ENCODE results near the gene CCDC154.

Gene CCDC154

GRCh38 chr16:1438229-1439057, 5.9 kb downstream of the CCDC154 start:
- DNase-seq (ENCODE audit: low spot score): no peak

DNA sequence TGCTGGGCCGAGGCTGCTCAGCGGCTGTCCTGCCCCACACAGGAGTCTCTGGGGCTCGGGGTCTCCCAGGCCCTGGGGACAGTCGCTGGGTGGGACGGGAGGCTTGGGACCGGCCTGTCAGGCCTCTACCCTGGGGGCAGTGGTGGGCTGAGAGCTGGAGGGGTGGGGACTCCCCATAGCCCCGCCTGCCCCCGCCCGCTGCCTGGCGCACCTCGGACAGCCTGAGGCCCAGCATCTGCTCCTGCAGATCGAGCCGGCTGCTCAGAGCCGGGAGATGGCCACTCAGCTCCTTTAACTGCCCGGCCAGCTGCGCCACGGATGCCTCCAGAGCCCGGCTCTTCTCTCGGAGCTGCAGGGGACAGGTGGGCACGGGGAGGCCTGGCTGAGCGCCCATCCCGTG, 6.8 kb downstream of the CCDC154 start:
- no peak for DNase-seq (ENCODE audit: low spot score)

DNA sequence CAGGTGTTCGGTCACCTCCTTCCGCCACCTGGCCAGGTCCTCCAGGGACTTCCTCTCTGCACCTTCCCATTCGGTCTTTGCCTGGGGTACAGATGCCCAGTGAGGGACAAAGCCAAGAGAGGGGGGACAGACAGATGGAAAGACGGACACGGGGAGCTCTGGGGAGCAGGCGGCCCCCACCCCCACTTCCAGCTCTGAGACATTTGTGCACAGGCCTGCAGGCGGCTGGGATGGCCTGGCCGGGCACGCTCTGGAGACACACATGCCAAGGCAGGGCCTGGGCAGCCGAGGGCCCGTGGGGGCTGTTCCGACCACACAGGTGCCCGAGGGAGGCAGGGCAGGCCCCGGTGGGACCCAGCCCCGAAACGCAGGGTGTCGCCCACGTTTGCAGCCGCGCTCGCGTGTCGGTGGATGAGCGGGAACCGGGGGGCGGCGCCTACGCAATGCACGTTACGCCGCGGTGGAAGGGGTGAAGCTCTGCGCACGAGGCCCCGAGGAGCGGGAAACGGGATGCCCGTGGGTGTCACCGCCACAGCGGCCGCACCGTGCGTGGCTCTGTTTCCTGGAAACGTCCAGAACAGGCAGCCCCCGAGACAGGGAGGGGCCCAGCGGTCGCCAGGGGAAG, 7.5 kb downstream of the CCDC154 start:
- no peak for DNase-seq (ENCODE audit: low spot score)

DNA sequence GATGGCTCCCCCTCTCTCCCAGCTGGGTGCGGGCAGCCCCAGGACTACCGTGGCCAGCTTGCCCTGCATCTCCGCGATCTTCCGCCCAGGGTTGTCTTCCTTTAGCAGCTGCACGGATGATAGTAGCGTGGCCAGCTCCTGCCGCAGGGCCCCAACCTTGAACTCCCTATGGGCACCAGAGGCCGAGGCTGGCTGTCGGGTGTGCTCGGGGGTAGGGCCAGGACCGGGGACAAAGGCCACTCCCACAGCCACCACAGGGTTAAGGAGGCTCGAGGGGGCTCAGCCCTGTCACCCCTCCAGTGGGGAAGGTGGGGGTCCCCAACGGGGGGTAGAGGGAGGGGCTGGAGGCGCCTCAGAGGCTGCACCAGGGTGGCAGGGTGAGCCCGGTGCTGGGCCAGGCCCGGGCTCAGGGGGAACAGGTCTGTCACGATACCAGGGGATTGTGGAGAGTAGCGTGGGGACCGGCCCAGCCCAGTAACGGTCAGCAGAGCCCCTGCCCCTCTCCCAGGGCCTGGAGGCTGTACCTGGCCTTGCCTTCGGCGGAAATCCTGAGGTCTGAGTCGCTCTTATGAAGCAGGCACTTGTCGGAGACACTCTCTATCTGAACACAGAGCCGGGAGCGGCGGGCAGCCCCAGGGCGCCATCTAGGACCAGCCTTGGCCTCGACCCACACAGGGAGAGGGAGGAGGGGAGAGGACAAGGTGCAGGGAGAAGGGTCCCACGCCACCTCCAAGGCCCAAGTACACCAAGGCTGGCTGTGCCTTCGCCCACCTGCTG, 8.2 kb downstream of the CCDC154 start:
- no peak for DNase-seq (ENCODE audit: low spot score)

DNA sequence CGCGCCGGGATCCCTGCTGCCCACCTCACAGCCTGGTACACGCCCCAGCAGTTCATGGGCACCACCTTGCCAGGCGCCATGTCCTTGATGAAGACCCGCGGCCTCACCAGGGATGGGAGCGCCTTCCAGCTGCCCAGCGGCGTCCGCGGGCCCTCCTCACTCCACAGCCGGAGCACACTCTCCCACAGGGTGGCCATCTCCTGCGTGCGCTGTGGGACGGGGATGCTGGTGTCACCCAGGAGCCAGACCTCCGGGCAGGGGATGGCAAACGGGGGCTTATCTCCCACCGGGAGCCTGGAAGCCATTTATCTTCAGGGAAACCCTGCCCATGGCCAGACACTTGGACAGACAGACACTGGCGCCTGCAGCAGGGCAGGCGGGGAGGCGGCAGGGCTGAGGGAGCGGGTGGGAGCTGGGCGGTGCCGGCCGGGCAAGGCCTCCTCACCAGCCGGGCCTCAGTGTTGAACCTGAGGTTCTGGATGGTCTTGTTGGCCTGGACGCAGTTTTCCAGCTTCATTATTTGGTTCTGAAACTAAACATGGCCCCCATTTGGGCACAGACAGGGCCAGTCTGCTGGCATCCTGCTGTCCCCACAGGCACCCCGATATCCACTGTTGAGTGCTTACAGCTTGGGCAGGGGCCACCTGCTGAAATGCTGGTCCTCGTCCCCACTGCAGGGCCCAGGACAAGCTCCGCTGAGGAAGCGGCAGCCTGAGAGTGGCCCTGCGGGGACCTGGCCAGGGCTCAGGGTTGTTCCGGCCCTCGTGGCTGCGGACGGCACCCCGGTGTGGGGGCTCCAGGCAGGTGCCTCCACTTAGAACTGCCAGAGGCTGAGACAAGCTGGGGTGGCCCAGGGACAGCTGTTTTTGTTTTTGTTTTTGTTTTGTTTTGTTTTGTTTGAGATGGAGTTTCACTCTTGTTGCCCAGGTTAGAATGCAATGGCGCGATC, 9.4 kb downstream of the CCDC154 start:
- DNase-seq (ENCODE audit: low spot score): no peak

DNA sequence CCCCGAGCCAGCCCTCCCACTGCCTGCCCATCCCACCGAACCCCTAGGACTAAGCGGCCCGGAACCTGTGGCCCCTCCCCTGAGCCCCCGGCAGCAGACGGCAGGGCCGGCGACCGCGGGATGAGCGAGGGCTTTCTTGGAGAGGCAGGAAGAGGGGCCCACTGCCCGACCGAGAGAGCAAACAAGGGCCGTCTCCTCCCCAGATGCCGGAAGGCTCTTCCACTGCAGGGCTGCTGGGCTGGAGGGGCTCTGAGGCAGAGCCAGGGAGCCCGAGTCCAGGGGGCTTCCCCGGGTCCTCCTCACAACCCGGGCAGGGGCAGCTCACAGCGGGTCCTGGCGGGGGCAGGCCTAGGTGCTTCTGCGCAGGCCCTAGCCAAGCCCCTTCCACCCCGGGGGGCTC, 10.6 kb downstream of the CCDC154 start:
- DNase-seq (ENCODE audit: low spot score): no peak

- DNase-seq (ENCODE audit: low spot score): no peak
Observed at GRCh38 chr16:1433263-1433560, 11.1 kb downstream of the CCDC154 start.

GRCh38 chr16:1432388-1433262, 11.7 kb downstream of the CCDC154 start:
- no peak for DNase-seq (ENCODE audit: low spot score)

DNA sequence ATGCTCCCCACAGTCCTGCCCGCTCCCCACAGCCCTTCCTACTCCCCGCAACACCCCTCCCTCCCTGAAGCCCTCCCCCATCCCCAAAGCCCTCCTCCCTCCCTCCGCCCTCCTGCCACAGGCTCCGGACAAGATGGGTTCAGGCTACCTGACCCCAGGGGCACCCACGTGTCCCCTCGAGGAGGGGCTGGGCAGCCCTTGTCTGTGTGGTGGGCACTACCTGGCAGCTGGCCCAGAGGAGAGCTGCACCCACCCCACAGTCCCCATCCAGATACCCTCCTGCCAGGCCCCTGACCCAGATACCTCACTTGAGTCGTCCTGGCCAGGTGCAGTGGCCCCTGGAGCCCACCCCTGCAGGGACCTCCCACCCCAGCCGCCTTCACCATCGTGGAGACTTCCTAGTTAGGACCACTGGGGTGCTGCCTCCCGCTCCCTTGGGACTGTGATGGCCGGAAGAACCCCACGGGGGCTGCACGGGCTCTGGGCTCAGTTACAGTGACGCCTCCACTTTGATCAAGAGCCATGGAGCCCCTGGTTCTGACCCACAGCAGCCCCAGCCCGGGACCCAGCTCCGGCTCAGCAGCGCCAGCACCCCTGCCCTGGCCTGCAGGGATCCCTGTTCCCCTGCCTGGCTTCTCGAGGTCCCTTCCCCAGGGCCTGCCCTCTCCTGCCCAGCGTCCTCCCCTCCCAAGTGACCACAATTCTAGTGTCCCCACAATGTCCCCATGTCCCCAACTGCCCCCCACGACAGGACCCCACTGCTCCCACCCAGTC, 12.7 kb downstream of the CCDC154 start:
- no peak for DNase-seq (ENCODE audit: low spot score)

GRCh38 chr16:1430759-1431496, 13.4 kb downstream of the CCDC154 start, which contains the start of gene PERCC1:
TSS of gene PERCC1 (plus strand) at chr16:1431078. CDS start at chr16:1432594, 1,516 bp downstream.
- no peak for DNase-seq (ENCODE audit: low spot score)

GRCh38 chr16:1430214-1430758, 14.1 kb downstream of the CCDC154 start:
- no peak for DNase-seq (ENCODE audit: low spot score)

- no peak for DNase-seq (ENCODE audit: low spot score)
Observed at GRCh38 chr16:1429631-1430030, 14.7 kb downstream of the CCDC154 start.

GRCh38 chr16:1429012-1429411, 15.3 kb downstream of the CCDC154 start:
- no peak for DNase-seq (ENCODE audit: low spot score)

GRCh38 chr16:1428511-1428910, 15.8 kb downstream of the CCDC154 start:
- DNase-seq (ENCODE audit: low spot score): peak; percentile 72

DNA sequence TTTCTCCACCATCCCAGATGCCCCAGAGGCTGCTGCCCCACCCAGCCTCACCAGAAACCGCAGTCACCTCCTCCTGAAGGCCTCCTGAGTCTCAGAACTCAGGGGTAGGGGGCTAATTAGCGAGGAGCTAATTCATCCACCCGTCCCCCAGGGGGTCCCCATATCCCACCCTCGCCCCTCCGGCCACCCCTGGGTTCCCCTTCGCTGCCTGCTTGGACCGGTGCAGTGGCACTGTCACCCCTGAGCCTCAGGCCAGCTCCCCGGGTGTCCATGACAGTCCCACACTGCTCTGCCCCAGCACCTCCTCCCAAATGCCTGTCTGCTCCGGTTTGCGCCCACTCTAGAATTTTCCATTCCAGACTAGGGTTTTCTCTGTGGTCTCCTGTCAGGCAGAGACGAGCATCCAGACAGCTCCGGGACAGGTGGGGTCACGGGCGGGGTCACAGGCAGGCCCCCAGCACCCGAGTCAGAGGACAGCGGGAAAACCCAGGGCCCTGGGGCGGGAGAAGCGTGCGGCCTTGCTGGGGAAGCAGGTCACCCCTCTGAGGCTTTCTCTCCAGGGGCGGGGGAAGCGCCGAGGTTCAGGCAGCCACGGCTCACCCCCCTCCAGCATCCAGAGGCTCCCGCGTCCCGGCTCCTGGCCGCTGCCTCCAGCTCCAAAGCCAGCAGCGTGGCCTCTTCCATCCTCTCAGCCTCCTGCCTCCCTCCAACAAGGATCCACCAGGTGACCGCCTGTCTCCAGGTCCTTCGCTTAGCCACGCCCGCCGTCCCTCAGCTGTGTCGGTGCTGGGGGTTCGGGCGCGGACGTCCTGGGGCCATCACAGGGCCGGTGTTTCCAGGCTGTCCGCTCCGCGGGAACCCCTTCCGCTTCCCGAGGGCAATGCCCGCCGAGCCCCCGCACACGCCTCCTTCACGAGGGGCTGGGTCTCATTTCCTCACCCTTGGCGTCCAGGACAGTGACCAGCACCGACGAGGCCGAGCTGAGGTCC, 16.6 kb downstream of the CCDC154 start:
- no peak for DNase-seq (ENCODE audit: low spot score)

DNA sequence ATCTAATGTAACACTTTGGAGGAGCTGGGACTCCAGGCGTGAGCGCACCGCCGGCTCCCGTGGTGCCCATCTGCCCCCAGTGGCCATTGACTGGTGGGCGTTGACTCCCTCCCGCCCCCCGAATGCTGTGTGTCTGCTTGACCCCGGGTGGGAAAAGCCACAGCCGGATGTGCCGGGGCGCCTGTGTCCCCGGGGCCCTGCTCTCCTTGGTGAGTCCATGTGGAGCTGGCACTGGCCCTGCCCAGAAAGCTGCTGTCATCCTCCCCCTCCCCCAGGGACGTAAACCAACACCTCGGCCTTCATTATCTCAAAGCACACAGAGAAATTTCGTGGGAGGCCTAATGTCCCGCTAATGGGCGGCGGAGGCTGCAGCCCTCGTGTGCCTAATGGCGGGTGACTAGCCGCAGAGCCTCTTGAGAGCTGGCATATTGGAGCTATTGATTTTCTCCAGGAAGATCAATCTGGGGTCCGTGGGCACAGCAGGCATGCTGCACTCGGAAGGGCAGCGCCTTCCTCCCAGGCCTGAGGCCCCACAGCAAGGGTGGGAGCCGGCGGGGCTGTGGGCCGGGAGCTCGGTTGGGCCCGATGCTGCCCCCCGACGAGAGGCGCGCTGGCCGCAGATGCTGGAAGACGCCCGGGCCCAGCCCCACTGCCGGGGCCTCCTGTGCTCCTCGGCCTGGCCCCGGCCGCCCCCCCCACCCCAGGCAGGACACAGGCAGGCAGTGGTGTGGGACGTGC, 17.5 kb downstream of the CCDC154 start:
- no peak for DNase-seq (ENCODE audit: low spot score)

All from AG08396 (cell line).